Skin of body (tissue), 2 donors: Measurements from ENCODE around the gene NAPSA. TPM values are rescaled to one million over a fixed set of nuclear protein-coding genes. Genes with fewer than 3 reads are reported as not detected.

ENCODE experiments used
- DNase-seq: peaks from one replicate; lab custom pipeline; 2025; lab: John Stamatoyannopoulos, UW
- total RNA-seq: library from RNA; depleted of rRNA; stranded (reverse); fragments of >200 nt; gene quantifications from one replicate; pipeline ENCODE4 v1.2.3, GENCODE V29; 2014

Gene NAPSA
- total RNA-seq, 1 donor from 2014 or later: 0.59 TPM

GRCh38 chr19:50318438-50318837 lies 47.0 kb downstream of the NAPSA start:
- DNase-seq: no peak

DNA sequence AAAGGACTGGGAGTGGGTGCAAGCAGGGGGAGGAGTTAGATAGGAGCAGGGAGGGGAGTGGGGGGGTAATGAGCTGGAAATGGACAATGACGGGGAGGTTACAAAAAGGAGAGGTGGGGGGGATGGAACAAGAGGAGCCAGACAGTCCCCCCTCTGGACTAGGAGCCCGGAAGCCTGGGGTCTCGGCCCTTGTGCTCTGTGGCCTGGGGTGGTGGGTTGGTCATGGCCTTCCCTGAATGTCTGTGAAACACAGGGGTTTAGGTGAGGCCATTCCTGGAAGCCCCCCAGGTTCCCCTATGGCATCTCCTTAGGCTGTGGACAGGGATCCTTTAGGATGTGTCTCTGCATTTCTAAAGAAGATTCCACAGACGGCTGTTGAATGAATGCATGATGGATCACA lies 48.3 kb downstream of the NAPSA start:
- no peak for DNase-seq

DNA sequence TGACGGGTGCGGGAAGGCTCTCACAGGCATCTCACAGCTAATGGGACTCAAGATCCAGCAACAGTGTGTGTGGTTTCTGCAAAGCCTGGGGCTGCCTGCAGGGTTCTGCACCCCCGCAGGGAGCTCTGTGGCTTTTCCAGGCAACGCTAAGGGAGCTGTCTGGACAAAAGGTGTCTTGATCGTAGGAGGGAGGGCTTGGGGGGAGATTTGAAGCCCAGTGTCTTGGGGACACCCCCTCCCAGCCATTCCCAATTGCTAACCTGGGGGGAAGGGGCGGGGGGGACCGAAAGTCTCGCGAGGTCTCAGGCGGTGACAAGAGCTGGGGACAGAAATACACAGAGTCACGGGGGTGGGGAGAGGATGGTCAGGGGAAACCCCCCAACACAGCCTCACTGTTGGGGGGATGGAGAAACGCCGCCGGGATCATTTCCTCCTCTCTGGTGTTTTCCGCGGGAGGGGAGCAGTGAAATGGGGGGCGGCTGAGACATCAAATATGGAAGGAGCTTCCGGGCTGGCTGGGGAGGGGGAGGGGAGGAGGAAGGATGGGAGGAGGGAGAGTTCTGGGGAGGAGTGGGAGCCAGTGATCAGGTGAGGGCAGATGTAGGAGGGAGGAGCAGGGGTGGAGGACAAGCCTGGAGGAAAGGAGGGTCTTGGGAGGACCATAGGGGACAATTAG lies 49.5 kb downstream of the NAPSA start:
- no peak for DNase-seq

GRCh38 chr19:50314724-50315708 lies 50.4 kb downstream of the NAPSA start:
- no peak for DNase-seq

DNA sequence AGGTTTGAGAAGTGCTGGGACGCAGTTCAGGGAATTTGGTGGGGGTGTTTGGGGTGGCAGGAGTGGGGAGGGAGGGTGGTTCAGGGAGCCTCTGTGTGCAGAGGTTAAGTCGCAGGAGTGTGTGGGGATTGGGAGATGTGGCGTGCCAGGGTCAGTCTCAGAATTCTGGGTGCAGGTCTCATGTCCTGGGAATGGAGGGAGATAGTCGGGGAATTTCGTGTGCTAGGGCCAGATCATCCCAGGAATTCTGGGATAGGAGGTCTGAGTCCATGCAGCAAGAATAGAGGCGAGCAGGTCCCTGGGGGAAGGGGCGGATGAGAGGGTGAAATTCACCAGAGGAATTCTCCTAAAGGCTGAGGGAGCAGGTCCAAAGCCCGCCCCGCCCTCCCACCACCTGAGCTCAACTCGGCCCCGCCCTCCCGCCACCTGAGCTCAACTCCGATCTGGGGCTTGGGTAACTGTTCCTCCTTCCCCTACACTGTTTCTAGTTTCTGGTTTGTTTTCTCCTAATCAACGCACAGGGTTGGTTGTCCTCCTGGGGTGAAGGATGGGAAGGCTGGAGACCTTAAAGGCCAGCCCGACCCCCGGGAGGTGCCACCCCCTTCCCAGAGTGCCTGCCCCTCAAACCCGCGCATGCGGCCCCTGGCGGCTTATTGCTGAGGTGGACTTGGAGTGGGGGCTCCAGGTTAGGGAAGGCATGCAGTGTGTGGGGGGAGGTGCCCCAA lies 51.5 kb downstream of the NAPSA start:
- DNase-seq: no peak

DNA sequence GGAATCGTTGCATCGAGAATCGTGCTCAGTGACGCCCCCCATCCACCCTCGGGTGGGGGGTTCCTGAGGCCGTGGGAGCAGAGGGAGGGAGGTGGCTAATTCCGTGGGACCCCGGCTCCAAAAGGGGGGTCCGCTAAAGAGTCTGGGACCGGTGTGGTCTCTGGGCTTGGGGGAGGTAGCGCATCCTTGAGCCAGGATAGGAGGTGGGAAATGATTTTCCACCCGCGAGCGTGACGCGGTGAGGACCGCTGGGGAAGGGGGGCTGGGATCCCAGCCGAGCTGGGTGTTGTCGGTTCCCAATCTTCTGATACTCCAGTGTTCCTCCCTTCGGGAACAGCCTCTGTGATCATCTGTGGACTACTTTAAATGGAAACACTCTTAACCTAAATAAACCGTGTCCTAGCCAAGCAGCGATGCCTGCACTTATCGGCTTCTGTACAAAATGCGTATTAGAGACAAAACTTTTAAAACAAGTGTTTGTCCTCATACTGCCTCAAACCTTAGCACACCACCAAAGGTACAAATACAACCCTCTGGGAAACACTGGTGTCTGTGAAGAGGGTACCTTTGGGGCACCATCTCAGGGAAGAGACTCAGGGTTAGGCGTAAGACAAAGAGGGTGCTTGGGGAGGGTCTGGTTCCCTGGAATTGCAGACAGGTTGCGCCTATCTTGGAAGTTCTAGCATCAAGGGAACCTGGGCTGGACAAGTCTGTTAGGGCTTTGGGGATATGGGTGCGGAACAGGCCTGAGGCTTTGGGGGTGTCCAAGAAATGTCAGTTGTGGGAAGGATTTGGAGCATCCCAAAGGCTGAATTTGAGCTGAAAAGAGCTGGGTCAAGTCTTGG lies 52.2 kb downstream of the NAPSA start:
- no peak for DNase-seq

DNA sequence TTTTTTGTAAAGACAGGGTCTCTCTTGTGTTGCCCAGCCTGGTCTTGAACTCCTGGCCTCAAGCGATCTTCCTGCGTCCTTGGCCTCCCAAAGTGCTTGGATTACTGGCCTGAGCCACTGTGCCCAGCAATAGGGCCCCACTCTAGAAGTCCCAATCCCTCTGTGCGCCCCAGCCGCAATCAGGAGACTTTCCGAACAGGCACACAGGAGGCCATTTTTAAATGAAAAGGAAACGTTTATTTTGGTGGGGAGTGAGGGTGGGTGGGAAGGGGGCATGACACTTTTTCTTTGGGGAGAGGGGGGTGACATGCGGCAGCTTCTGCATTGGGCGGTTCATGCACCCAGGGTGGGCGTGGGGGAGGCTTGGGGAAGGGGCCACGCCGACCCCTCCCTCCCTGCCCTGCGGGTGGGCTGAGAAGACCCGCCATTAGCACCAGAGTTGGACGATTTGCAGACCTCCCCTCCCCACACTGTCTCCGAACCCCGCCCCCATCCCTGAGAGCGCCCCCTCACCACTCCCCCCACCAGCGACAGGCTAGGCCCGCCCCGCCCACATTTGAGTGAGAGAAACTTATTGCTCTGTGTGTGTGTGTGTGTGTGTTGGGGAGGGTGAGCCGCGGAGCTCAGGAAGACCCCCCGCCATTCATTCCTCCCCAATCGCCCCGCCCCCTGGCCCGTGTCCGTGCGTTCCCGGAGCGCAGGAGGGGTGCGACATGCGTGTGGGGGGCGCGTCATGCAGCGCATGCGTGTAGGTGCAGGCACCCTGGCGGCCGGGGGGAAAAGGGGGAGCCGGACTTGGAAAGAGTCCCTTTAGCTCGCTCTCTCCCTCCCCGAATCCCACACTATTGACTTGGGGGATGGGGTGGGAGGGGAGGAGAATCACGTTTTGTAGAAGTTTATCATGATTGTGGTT lies 53.5 kb downstream of the NAPSA start:
- no peak for DNase-seq

- no peak for DNase-seq
Observed at GRCh38 chr19:50310759-50311465, 54.5 kb downstream of the NAPSA start.

GRCh38 chr19:50309396-50310125 lies 55.9 kb downstream of the NAPSA start:
- no peak for DNase-seq

- DNase-seq: no peak
Observed at GRCh38 chr19:50308991-50309390, 56.4 kb downstream of the NAPSA start.

Other genes starting within 250 kb of the NAPSA start
- gene IZUMO2, start 202.4 kb downstream of the NAPSA start, total RNA-seq: not detected
- 38.4 TPM for gene MYH14, start 162.0 kb downstream of the NAPSA start, total RNA-seq
- 0.59 TPM for gene KCNC3, start 36.3 kb downstream of the NAPSA start, total RNA-seq
- 26.0 TPM for gene NR1H2, start 10.8 kb upstream of the NAPSA start, total RNA-seq
- gene POLD1, start 18.7 kb upstream of the NAPSA start, total RNA-seq: 16.0 TPM
- gene SPIB, start 53.3 kb upstream of the NAPSA start, total RNA-seq: 0.30 TPM
- gene MYBPC2, start 67.3 kb upstream of the NAPSA start, total RNA-seq: 9.3 TPM
- gene EMC10, start 110.9 kb upstream of the NAPSA start, total RNA-seq: 27.5 TPM
- gene GARIN5A, start 111.2 kb upstream of the NAPSA start, total RNA-seq: 0.69 TPM
- 8.1 TPM for gene JOSD2, start 145.6 kb upstream of the NAPSA start, total RNA-seq
- gene ASPDH, start 148.3 kb upstream of the NAPSA start, total RNA-seq: not detected
- 5.1 TPM for gene LRRC4B, start 202.8 kb upstream of the NAPSA start, total RNA-seq